NCI-H1694 (cell line): ENCODE measurements around the gene ZNF155.
"Not testable (repeated sequence)": the region's sequence is repeated elsewhere in the genome, so short reads cannot be mapped to it uniquely, and the experiment has no call there.

Source experiments
- DNase-seq: peaks from one replicate; lab custom pipeline; 2025; lab: John Stamatoyannopoulos, UW

The ZNF155 gene

GRCh38 chr19:43983912-43984686 lies at the start of gene ZNF155:
TSS of gene ZNF155 (plus strand) at chr19:43984188. CDS start at chr19:43988544, 4,356 bp downstream.
- peak; percentile 93 for DNase-seq

GRCh38 chr19:43934985-43935708 lies 48.8 kb upstream of the ZNF155 start, which contains the start of gene ZNF45:
TSS of gene ZNF45 (minus strand) at chr19:43935282. CDS start at chr19:43922185, 13,097 bp downstream.
- DNase-seq, result peak; percentile 80

DNA sequence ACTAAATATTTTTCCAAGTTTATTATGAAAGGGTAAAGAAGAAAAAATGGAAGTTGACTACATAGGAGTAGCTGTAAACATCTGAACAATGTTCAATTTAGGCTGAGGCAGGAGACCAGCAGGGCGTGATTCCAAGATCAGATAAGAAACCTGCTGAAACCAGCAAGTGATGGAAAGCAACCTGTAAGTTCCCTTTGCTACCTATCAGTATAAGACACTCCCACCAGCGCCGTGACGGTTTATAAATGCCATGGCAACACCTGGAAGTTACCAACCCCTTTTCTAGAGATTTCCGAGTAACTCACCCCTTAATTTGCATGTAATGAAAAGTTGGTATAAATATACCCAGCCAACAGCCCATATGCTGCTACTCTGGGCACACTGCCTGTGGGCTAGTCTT lies 47.8 kb upstream of the ZNF155 start:
- no peak for DNase-seq

GRCh38 chr19:43939557-43940260 lies 44.3 kb upstream of the ZNF155 start:
- no peak for DNase-seq

GRCh38 chr19:43940719-43941118 lies 43.3 kb upstream of the ZNF155 start:
- no peak for DNase-seq

GRCh38 chr19:43941209-43941608 lies 42.8 kb upstream of the ZNF155 start:
- DNase-seq, result no peak

DNA sequence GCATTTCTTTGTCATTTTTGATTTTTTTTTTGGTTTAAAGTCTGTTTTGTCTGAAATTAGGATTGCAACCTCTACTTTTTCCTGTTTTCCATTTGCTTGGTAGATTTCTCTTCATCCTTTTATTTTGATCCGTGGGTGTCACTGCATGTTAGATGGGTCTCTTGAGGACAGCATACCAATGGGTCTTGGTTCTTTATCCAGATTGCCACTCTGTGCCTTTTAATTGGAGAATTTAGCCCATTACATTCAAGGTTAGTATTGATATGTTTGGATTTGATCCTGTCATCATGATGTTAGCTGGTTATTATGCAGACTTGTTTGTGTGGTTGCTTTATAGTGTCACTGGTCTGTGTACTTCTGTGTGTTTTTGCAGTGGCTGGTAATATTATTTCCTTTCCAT lies 36.6 kb upstream of the ZNF155 start:
- not testable (repeated sequence) for DNase-seq

DNA sequence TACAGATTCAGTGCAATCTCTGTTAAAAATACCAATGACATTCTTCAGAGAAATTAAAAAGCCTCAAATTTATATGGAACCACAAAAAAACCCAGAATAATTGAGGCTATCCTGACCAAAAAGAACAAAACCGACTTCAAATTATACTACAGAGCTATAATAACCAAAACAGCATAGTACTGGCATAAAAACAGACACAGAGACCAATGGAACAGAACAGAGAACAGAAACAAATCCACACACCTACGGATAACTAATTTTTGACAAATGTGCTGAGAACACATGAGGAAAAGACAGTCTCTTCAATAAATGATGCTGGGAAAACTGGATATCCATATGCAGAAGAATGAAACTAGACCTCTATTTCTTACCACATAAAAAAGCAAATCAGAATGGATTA lies 34.2 kb upstream of the ZNF155 start:
- DNase-seq, result not testable (repeated sequence)

DNA sequence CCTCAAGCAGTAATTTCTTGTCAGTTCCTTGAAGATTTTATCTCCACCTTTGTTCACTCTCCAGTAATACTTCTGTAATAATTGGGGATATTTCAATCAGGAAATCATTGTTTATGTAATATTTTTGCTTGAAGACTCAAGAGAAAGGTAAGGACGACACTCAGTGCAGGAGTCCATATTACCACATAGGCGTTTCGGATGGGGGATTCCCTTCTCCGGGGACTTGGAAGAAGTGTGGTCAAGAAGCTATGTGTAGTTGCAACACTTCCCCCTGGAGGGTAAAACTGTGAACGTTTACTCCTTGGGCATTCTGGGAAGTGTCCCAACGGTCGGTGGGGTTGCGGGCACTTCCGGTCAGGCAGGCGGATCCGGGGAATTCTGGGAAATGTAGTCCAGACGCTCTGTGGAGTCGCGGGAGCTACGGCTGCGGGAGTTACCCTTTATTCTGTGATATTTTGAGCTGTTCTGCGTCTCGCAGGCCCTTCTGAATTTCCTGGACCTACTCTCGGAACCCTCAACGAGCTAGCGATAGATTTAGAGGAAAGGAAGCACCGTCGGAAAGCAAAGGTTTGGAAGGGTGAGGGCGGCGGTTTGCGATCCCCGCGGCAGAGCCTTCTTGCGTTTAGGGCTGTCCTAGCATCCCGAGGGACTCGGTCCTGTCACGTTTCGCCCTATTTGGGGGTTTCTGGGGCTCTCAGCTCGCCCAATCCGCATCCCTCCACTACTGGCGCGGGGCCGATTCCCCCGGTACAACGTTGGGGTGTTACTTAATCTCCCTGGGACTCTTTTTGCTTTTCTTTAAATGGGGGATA lies 32.9 kb upstream of the ZNF155 start, which contains the start of gene ZNF221:
Gene ZNF221, plus strand, starts transcription at position 395 of the 812 bp plus-strand sequence. CDS start 11,499 bp downstream, outside the sequence.
- DNase-seq, result peak; percentile 65

- DNase-seq, result no peak
These were observed 27.2 kb upstream of the ZNF155 start for GRCh38 chr19:43956827-43957226.

DNA sequence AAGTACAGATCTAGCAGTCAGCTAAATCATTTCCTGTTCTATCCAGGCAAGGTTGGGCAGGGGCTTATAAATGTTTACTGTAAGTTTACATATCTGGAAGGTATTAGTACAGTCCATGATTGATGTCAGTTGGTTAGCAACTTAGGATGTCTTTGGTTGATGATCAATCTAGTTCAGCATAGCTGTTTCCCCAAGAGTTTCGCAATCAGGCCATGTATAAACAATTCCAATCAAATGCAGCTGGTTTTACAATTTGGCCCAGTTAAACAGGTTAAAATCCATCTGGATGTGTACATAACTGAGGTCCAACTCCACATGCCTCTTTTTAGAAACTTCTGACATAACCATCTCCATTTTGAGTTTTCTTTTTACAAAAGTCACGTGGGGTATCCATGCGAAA lies 26.1 kb upstream of the ZNF155 start:
- DNase-seq, result no peak

DNA sequence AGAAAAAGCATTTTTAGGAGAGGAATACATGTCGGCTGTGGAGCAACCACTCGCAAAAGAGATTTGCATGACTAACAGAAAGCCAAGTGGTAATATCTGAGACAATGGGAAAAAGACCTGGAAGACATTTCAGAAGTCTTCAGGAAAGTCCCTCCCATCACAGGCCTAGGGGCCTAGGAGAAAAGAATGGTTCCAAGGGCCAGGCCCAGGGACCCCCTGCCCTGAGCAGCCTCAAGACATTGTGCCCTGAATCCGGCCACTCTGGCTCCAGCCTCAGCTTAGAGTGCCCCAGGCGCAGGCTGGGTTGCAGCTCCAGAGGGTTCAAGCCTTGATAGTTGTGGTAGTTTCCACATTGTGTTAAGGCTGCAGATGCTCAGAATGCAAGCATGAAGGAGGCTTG lies 23.6 kb upstream of the ZNF155 start:
- DNase-seq, result no peak

DNA sequence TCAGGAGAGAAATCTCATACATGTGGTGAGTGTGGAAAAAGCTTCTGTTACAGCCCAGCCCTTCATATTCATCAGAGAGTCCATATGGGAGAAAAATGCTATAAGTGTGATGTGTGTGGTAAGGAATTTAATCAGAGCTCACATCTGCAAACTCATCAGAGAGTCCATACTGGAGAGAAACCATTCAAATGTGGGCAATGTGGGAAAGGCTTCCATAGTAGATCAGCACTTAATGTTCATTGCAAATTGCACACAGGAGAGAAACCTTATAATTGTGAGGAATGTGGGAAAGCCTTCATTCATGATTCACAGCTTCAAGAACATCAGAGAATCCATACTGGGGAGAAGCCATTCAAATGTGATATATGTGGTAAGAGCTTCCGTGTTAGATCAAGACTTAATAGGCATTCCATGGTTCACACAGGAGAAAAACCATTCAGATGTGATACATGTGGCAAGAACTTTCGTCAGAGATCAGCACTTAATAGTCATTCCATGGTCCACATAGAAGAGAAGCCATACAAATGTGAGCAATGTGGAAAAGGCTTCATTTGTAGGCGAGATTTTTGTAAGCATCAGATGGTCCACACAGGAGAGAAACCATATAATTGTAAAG lies 17.8 kb upstream of the ZNF155 start:
- no peak for DNase-seq

- no peak for DNase-seq
These were observed 7.3 kb upstream of the ZNF155 start for GRCh38 chr19:43976732-43977131.

DNA sequence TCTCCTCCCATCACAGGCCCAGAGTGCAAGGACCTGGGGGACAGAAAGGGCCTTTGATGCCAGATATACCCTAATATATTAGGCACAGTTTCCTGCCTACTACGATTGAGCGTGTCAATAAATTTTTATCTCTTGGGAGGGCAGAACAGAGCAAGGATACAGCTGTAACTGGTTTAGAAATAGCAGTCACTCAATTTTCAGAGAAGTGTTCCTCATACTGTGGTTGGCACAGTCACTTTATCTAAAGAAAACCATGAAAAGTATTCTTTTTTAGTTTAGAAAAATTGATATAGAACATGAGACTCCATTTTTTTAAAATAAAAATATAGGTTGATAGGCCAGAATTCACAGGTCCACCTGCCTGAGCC lies 460 bp upstream of the ZNF155 start:
- no peak for DNase-seq

DNA sequence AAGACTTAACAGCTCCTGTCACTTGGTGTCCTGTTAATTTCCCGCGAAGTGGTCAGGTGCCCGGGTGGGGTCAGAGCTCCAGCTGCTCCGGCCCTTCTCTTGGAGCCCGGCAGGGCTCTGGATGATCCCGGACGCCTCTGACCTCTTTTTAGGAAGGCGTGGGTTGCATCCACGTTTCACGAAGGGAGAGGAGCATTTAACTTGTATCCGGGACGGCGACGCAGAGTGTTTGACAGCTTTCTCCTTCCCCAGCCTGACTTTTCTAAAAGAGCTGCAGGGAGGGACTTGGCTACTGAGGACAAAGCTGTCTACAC lies 656 bp downstream of the ZNF155 start:
- no peak for DNase-seq

GRCh38 chr19:43997631-43998290 lies 13.8 kb downstream of the ZNF155 start:
- no peak for DNase-seq

DNA sequence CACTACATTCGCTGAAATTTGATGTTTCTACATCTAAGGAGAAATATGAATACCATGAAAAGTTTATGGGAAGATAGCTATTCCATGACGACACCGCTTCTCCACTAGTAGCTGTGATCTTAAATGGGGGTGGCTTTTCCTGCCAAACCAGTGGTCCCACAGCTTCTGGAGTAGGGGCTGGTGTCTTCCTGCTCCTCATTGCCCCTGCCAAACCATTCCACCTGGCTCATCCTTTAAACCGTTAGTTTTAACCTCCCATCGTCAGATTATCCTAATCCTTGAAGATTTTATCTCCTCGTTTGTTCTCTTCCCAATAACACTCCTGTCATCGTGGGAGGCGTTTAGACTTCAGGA lies 18.2 kb downstream of the ZNF155 start:
- DNase-seq, result no peak

DNA sequence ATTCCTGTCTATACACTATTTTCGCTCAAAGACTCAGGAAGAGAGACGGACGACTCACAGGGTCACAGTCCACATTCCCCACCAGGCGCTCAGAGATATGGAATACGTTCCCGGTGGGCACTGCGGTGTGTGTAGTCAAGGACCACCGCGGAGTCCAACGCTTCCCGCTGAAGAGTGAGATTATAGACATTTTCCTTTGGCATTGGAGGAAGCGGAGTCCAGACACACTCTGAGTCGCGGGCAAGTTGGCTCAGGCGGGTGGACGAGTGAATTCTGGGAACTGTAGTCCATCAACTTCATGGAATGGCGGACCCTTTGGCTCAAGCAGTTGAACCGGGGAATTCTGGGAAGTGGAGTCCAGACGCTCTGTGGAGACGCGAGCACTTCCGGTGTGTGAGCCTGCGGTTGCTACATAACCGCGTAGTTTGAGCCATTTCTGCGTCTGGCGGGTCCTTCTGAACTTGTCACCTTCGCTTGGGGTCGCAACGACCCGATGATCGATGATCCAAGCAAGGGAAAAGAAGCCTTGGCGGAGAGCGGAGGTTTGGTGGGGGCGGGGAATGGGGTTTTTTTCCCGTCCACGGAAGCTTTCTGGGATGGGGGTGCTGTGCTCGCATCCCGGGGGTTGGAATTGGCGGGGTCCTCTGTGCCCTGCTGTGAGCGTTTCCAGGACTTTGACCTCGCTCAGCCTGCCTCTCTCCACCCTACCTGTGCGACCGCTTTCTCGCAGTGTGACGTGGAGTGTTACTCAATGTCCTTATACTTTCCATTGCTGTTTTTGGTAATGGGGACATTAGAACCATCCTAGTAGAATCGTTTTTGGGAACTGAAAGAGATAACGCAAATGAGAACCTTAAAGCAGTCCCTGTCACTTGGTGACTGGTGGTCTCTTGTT lies 18.8 kb downstream of the ZNF155 start, which contains the start of gene ZNF230:
Gene ZNF230, plus strand, starts transcription at position 392 of the 895 bp plus-strand sequence. CDS start 4,122 bp downstream, outside the sequence.
- peak; percentile 95 for DNase-seq
